IgD-negative memory B cell (primary cell): ENCODE results near the gene MRPL36. TPM values are rescaled to one million over a fixed set of nuclear protein-coding genes. Genes with fewer than 3 reads are reported as not detected.
A peak's percentile ranks its signal among the peaks of the same experiment; 100 is the strongest.
"Not testable (repeated sequence)": the region's sequence is repeated elsewhere in the genome, so short reads cannot be mapped to it uniquely, and the experiment has no call there.

Experiments
- H3K27ac Mint-ChIP-seq, 3 donors: one replicate each; pipeline ENCODE4 v1.8.0; 2020 to 2022; ENCODE audit warnings: mild to moderate bottlenecking in 3 of 3, mixed read lengths in 3 of 3, moderate library complexity in 1 of 3
- H3K27me3 Mint-ChIP-seq: one replicate; pipeline ENCODE4 v1.8.0; 2021; ENCODE audit warnings: mixed read lengths
- H3K36me3 Mint-ChIP-seq: one replicate; pipeline ENCODE4 v1.8.0; 2020; ENCODE audit warnings: mild to moderate bottlenecking, mixed read lengths
- H3K4me1 Mint-ChIP-seq, 3 donors: one replicate each; pipeline ENCODE4 v1.8.0; 2020 to 2022; ENCODE audit warnings: mixed read lengths in 3 of 3, mild to moderate bottlenecking in 1 of 3
- H3K4me3 Mint-ChIP-seq, 4 donors: one replicate each; pipeline ENCODE4 v1.8.0; 2020 to 2022; ENCODE audit warnings: mild to moderate bottlenecking in 4 of 4, mixed read lengths in 4 of 4, moderate library complexity in 3 of 4
- H3K9me3 Mint-ChIP-seq, 3 donors: one replicate each; pipeline ENCODE4 v1.8.0; 2020 to 2021; ENCODE audit warnings: mixed read lengths in 3 of 3, mild to moderate bottlenecking in 1 of 3
- polyA plus RNA-seq: library from polyadenylated mRNA; unstranded; fragments of 300-500 nt; fragmentation: Illumina TruSeq; gene quantifications from one replicate; pipeline ENCODE4 v1.2.3, GENCODE V29; 2021

MRPL36 gene
- polyA plus RNA-seq, 1 donor from 2014 or later: 66.9 TPM

GRCh38 chr5:1824903-1825841 lies 25.5 kb upstream of the MRPL36 start:
- H3K27ac Mint-ChIP-seq: no peak overlapping the region
- H3K9me3 Mint-ChIP-seq: no peaks in the 10 kb centered on the region
- no peaks in the 10 kb centered on the region for H3K4me1 Mint-ChIP-seq
- H3K27me3 Mint-ChIP-seq: no peaks in the 10 kb centered on the region
- no peak overlapping the region for H3K4me3 Mint-ChIP-seq
- H3K36me3 Mint-ChIP-seq: peaks cover 15% of the 10 kb centered on the region

GRCh38 chr5:1824109-1824821 lies 24.6 kb upstream of the MRPL36 start:
- Mint-ChIP-seq H3K36me3 (peaks cover 10% of the 10 kb centered on the region), H3K4me1 (peaks cover 0 to 2% (median 0%) of the 10 kb centered on the region in 3 donors), H3K27me3 (no peaks in the 10 kb centered on the region), H3K27ac (no peak overlapping the region), H3K9me3 (no peaks in the 10 kb centered on the region), H3K4me3 (no peak overlapping the region)

DNA sequence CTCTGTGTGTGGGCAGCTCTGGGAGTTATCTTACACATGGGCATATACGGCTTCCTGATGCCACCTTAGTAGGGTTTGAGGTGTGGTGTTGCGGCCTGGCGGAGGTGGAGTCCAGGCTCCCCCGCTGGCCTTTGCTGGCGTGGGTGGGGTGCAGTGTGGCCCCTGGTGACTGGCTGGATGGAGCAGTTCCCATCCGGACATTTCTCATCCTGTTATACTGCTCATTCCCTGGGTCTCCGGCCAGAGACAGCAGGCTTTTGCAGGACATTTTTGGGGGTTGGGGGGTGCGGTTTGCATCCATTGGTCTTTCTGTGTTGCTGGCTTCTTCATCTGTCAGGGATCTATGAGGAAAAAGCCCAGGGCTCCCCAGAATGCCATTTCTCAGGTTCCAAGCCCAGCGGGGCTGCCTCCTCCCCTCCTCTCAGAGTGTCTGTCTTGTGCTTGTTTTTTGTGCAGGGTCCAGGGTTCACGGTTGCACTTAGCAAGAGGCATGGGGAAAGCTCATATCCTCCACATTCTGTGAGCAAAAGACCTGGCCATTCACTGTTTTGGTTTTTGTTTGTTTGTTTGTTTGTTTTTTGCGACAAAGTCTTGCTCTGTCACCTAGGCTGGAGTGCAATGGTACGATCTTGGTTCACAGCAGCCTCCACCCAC lies 23.9 kb upstream of the MRPL36 start:
- Mint-ChIP-seq H3K27me3 (no peaks in the 10 kb centered on the region), H3K4me1 (peaks cover 0 to 5% (median 4%) of the 10 kb centered on the region in 3 donors), H3K4me3 (no peak overlapping the region), H3K9me3 (no peaks in the 10 kb centered on the region), H3K27ac (peak overlapping the region in 1 of 3 donors; percentile 74), H3K36me3 (peaks cover 10% of the 10 kb centered on the region)

DNA sequence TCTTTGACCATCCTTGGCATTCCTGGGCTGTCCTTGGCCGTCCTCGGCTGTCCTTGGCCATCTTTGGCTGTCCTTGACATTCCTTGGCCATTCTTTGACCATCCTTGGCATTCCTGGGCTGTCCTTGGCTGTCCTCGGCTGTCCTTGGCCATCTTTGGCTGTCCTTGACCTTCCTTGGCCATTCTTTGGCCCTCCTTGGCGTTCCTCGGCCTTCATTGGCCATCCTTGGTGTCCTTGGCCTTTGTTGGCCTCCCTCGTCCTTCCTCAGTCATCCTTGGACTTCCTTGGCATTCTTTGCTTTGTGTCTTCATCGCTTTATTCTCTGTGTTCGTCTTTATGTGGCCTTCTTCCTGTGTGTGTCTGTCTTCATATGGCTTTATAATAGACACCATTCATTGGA lies 22.2 kb upstream of the MRPL36 start:
- H3K9me3 Mint-ChIP-seq: no peaks in the 10 kb centered on the region
- H3K4me3 Mint-ChIP-seq: no peak overlapping the region
- no peak overlapping the region for H3K27ac Mint-ChIP-seq
- H3K4me1 Mint-ChIP-seq: peaks cover 2 to 5% (median 5%) of the 10 kb centered on the region in 3 donors
- peaks cover 10% of the 10 kb centered on the region for H3K36me3 Mint-ChIP-seq
- H3K27me3 Mint-ChIP-seq: no peaks in the 10 kb centered on the region

DNA sequence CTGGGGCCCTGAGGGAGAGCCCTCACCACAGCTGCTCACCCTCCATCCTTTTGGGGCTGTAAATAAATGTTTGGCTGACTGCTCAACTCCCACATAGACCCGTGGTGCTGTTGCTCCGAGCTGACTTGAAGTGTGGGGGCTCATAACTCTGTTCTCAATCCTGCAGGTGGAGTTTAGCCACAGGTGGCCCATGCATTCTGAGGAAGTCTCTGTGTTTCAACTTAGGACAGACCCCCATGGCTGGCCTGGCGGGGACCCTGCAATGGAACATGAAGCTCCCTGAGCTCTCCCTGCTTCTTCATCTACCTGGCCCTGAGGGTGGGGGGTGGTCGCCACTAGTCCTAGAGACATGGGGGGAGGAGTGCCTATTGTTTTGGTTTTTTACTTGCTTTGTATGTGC lies 21.3 kb upstream of the MRPL36 start:
- Mint-ChIP-seq H3K36me3 (peaks cover 12% of the 10 kb centered on the region), H3K4me3 (no peak overlapping the region), H3K27me3 (no peaks in the 10 kb centered on the region), H3K9me3 (no peaks in the 10 kb centered on the region), H3K4me1 (peaks cover 2 to 5% (median 5%) of the 10 kb centered on the region in 3 donors), H3K27ac (no peak overlapping the region)

- H3K9me3 Mint-ChIP-seq: no peaks in the 10 kb centered on the region
- no peak overlapping the region for H3K4me3 Mint-ChIP-seq
- no peaks in the 10 kb centered on the region for H3K27me3 Mint-ChIP-seq
- H3K4me1 Mint-ChIP-seq: peaks cover 2 to 5% (median 5%) of the 10 kb centered on the region in 3 donors
- H3K36me3 Mint-ChIP-seq: peaks cover 11% of the 10 kb centered on the region
- H3K27ac Mint-ChIP-seq: peak overlapping the region in 1 of 3 donors; percentile 57
Measured at GRCh38 chr5:1820381-1820780, 20.7 kb upstream of the MRPL36 start.

DNA sequence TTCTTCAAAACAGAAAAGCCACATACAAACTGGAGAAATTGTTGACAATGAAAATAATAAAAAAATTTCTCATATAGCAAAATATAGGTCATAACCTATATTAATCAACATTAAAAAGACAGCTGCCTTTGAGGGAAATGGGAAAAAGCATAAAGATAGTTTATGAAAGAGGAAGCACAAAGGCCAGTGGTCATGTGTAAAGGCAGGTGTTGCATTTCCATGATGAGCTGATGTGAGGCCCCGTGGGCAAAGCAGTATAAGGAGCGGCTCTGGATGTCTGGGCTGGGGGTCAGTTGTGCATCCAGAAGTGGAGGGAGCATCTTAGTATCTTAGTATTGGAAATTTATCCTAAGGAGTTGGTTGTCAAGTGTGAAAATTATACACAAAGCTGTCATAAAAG lies 19.8 kb upstream of the MRPL36 start:
- Mint-ChIP-seq H3K4me3 (no peak overlapping the region), H3K27me3 (no peaks in the 10 kb centered on the region), H3K9me3 (no peaks in the 10 kb centered on the region), H3K27ac (peak overlapping the region in 1 of 3 donors; percentile 49), H3K36me3 (peaks cover 11% of the 10 kb centered on the region), H3K4me1 (peaks cover 2 to 8% (median 5%) of the 10 kb centered on the region in 3 donors)

DNA sequence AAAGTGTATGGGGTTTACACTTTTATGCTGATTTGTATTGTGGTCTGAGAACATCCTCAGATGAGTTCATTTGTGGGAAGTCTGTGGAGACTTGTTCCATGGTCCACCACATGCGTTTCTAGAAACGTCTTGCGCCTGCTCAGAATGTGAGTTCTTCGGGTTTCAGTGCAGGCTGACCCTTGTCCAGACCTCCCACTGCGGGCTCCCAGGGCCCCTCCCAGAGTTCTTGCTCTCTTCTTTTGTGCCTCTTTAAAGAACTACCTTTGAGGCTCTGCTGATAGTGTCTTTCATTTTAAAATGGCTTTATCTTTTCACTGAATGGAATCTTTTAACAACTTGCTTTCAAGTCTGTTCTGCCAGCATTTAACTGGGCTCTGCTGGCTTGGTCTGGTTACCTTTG lies 19.1 kb upstream of the MRPL36 start:
- Mint-ChIP-seq H3K27ac (no peak overlapping the region), H3K27me3 (no peaks in the 10 kb centered on the region), H3K9me3 (no peaks in the 10 kb centered on the region), H3K4me1 (peaks cover 2 to 10% (median 5%) of the 10 kb centered on the region in 3 donors), H3K36me3 (peaks cover 10% of the 10 kb centered on the region), H3K4me3 (no peak overlapping the region)

GRCh38 chr5:1817261-1818043 lies 17.8 kb upstream of the MRPL36 start:
- Mint-ChIP-seq H3K27ac (no peak overlapping the region), H3K9me3 (no peaks in the 10 kb centered on the region), H3K36me3 (peaks cover 8% of the 10 kb centered on the region), H3K4me3 (no peak overlapping the region), H3K27me3 (no peaks in the 10 kb centered on the region), H3K4me1 (peaks cover 2 to 10% (median 5%) of the 10 kb centered on the region in 3 donors)

GRCh38 chr5:1816495-1817089 lies 17.0 kb upstream of the MRPL36 start:
- not testable (repeated sequence) for H3K9me3 Mint-ChIP-seq, H3K27me3 Mint-ChIP-seq, H3K36me3 Mint-ChIP-seq
- Mint-ChIP-seq H3K4me3 (peak overlapping the region in 1 of 4 donors; percentile 58), H3K4me1 (peaks cover 3 to 10% (median 5%) of the 10 kb centered on the region in 3 donors), H3K27ac (peak overlapping the region in 1 of 3 donors; percentile 62)

GRCh38 chr5:1815881-1816292 lies 16.2 kb upstream of the MRPL36 start:
- H3K27me3 Mint-ChIP-seq: no peaks in the 10 kb centered on the region
- peak overlapping the region in 1 of 3 donors; percentile 62 for H3K27ac Mint-ChIP-seq
- H3K9me3 Mint-ChIP-seq: no peaks in the 10 kb centered on the region
- peaks cover 7% of the 10 kb centered on the region for H3K36me3 Mint-ChIP-seq
- no peak overlapping the region for H3K4me3 Mint-ChIP-seq
- peaks cover 4 to 10% (median 5%) of the 10 kb centered on the region in 3 donors for H3K4me1 Mint-ChIP-seq

GRCh38 chr5:1815071-1815786 lies 15.6 kb upstream of the MRPL36 start:
- Mint-ChIP-seq H3K9me3 (no peaks in the 10 kb centered on the region), H3K27me3 (no peaks in the 10 kb centered on the region), H3K4me3 (no peak overlapping the region), H3K36me3 (peaks cover 5% of the 10 kb centered on the region), H3K27ac (peak overlapping the region in 1 of 3 donors; percentile 77), H3K4me1 (peaks cover 4 to 10% (median 5%) of the 10 kb centered on the region in 3 donors)

- no peak overlapping the region for H3K4me3 Mint-ChIP-seq
- H3K9me3 Mint-ChIP-seq: no peaks in the 10 kb centered on the region
- H3K36me3 Mint-ChIP-seq: peaks cover 5% of the 10 kb centered on the region
- H3K27ac Mint-ChIP-seq: peak overlapping the region in 2 of 3 donors; percentile 77 to 84
- no peaks in the 10 kb centered on the region for H3K27me3 Mint-ChIP-seq
- H3K4me1 Mint-ChIP-seq: peaks cover 4 to 10% (median 5%) of the 10 kb centered on the region in 3 donors
Measured at GRCh38 chr5:1814183-1815020, 14.8 kb upstream of the MRPL36 start.
